ENCODE measurements around the gene RETN. TPM values are rescaled to one million over a fixed set of nuclear protein-coding genes. Genes with fewer than 3 reads are reported as not detected.

The RETN gene
- total RNA-seq, 1 experiment from 2014 or later: not detected

GRCh38 chr19:7705387-7706187 is 36.7 kb downstream of the RETN start:
- no peak for DNase-seq (ENCODE audit: low read depth)

GRCh38 chr19:7706188-7706954 is 37.5 kb downstream of the RETN start:
- DNase-seq (ENCODE audit: low read depth): no peak

- no peak for DNase-seq (ENCODE audit: low read depth)
These were observed 38.2 kb downstream of the RETN start for GRCh38 chr19:7706955-7707456.

- no peak for DNase-seq (ENCODE audit: low read depth)
These were observed 41.1 kb downstream of the RETN start for GRCh38 chr19:7709932-7710460.

GRCh38 chr19:7710616-7711015 is 41.8 kb downstream of the RETN start:
- no peak for DNase-seq (ENCODE audit: low read depth)

- no peak for DNase-seq (ENCODE audit: low read depth)
These were observed 46.8 kb downstream of the RETN start for GRCh38 chr19:7715671-7716070.

- DNase-seq (ENCODE audit: low read depth): no peak
These were observed 47.9 kb downstream of the RETN start for GRCh38 chr19:7716762-7717161.

- no peak for DNase-seq (ENCODE audit: low read depth)
These were observed 49.8 kb downstream of the RETN start for GRCh38 chr19:7718668-7719067.

Other genes starting within 250 kb of the RETN start
- 0.60 and 1.0 TPM in 2 replicates for gene PEX11G, start 180.0 kb upstream of the RETN start, total RNA-seq (2014; rRNA removed; shearing (Covaris generic))
- 16.9 and 37.6 TPM in 2 replicates for gene ZNF358, start 152.9 kb upstream of the RETN start, total RNA-seq (2014; rRNA removed; shearing (Covaris generic))
- 1.6 and 3.6 TPM in 2 replicates for gene MCOLN1, start 146.4 kb upstream of the RETN start, total RNA-seq (2014; rRNA removed; shearing (Covaris generic))
- gene PNPLA6, start 133.3 kb upstream of the RETN start, total RNA-seq (2014; rRNA removed; shearing (Covaris generic)): 40.5 and 51.0 TPM in 2 replicates
- gene CAMSAP3, start 73.2 kb upstream of the RETN start, total RNA-seq (2014; rRNA removed; shearing (Covaris generic)): 1.4 and 1.5 TPM in 2 replicates
- 47.3 and 48.9 TPM in 2 replicates for gene XAB2, start 39.5 kb upstream of the RETN start, total RNA-seq (2014; rRNA removed; shearing (Covaris generic))
- 31.9 and 135 TPM in 2 replicates for gene PET100, start 39.3 kb upstream of the RETN start, total RNA-seq (2014; rRNA removed; shearing (Covaris generic))
- gene PCP2, start 35.3 kb upstream of the RETN start, total RNA-seq (2014; rRNA removed; shearing (Covaris generic)): not detected in 2 replicates
- gene STXBP2, start 31.9 kb upstream of the RETN start, total RNA-seq (2014; rRNA removed; shearing (Covaris generic)): 11.7 and 15.8 TPM in 2 replicates
- not detected in 2 replicates for gene MCEMP1, start 8.0 kb downstream of the RETN start, total RNA-seq (2014; rRNA removed; shearing (Covaris generic))
- 64.7 and 75.2 TPM in 2 replicates for gene TRAPPC5, start 11.8 kb downstream of the RETN start, total RNA-seq (2014; rRNA removed; shearing (Covaris generic))
- not detected in 2 replicates for gene FCER2, start 33.1 kb downstream of the RETN start, total RNA-seq (2014; rRNA removed; shearing (Covaris generic))
- gene CLEC4G, start 63.1 kb downstream of the RETN start, total RNA-seq (2014; rRNA removed; shearing (Covaris generic)): not detected in 2 replicates
- not detected in 2 replicates for gene CD209, start 78.5 kb downstream of the RETN start, total RNA-seq (2014; rRNA removed; shearing (Covaris generic))
- not detected in 2 replicates for gene CLEC4M, start 94.2 kb downstream of the RETN start, total RNA-seq (2014; rRNA removed; shearing (Covaris generic))
- gene EVI5L, start 161.2 kb downstream of the RETN start, total RNA-seq (2014; rRNA removed; shearing (Covaris generic)): 9.3 and 11.7 TPM in 2 replicates
- gene PRR36, start 205.3 kb downstream of the RETN start, total RNA-seq (2014; rRNA removed; shearing (Covaris generic)): not detected in 2 replicates
- gene LRRC8E, start 219.5 kb downstream of the RETN start, total RNA-seq (2014; rRNA removed; shearing (Covaris generic)): 8.5 and 11.8 TPM in 2 replicates
- 8.4 and 8.8 TPM in 2 replicates for gene MAP2K7, start 234.8 kb downstream of the RETN start, total RNA-seq (2014; rRNA removed; shearing (Covaris generic))
- gene TGFBR3L, start 245.8 kb downstream of the RETN start, total RNA-seq (2014; rRNA removed; shearing (Covaris generic)): 7.1 TPM in 1 of 2 replicates, not detected in the other